Activated CD8-positive, alpha-beta T cell treated with anti-CD3 and anti-CD28 coated beads for 36 hours (primary cell): ENCODE data around the gene CHST11. TPM values are rescaled to one million over a fixed set of nuclear protein-coding genes. Genes with fewer than 3 reads are reported as not detected.
A peak's percentile ranks its signal among the peaks of the same experiment; 100 is the strongest.

Experiments used
- ATAC-seq: fragments of 200-7000 bp; cut with Tn5 transposase; one replicate; pipeline ENCODE4 v1.10.0; 2021; ENCODE audit warnings: mild to moderate bottlenecking, moderate library complexity
- CTCF ChIA-PET: fragments of 350-600 bp; sonication (Branson Sonifier 250); formaldehyde crosslinking; loops from one replicate; lab custom pipeline; 2021; ENCODE audit warnings: antibody characterized with exemption; lab: Charles Lee
- POLR2A ChIA-PET: fragments of 350-600 bp; sonication (Branson Sonifier 250); formaldehyde crosslinking; loops from one replicate; lab custom pipeline; 2021; ENCODE audit warnings: antibody characterized with exemption; lab: Charles Lee
- DNase-seq: peaks from one replicate; pipeline ENCODE4 v3.0.0-alpha.2; 2020
- H3K27ac Mint-ChIP-seq: one replicate; pipeline ENCODE4 v1.8.0; 2021; ENCODE audit warnings: mild to moderate bottlenecking, mixed read lengths
- H3K27me3 Mint-ChIP-seq: one replicate; pipeline ENCODE4 v1.8.0; 2021; ENCODE audit warnings: mixed read lengths
- H3K36me3 Mint-ChIP-seq: one replicate; pipeline ENCODE4 v1.8.0; 2021; ENCODE audit warnings: low read depth, mixed read lengths
- H3K4me1 Mint-ChIP-seq: one replicate; pipeline ENCODE4 v1.8.0; 2021; ENCODE audit warnings: low read depth, mixed read lengths
- H3K4me3 Mint-ChIP-seq: one replicate; pipeline ENCODE4 v1.8.0; 2021; ENCODE audit warnings: mild to moderate bottlenecking, moderate library complexity, mixed read lengths
- H3K9me3 Mint-ChIP-seq: one replicate; pipeline ENCODE4 v1.8.0; 2021; ENCODE audit warnings: mixed read lengths
- intact Hi-C: fragments of 100-400 bp; cut with micrococcal nuclease; formaldehyde crosslinking; loops from one replicate; pipeline ENCODE4 v1.10.0; 2022
- total RNA-seq, 2 experiments: library from RNA; stranded (reverse); gene quantifications; one replicate each; pipeline ENCODE4 v1.2.3, GENCODE V29; 2021
- TF ChIP-seq, protein P1 (sequence below): fragments of 200-600 bp; IDR thresholded peaks from one replicate; pipeline ENCODE4 v1.8.0; 2022; ENCODE audit warnings: antibody characterized with exemption, mild to moderate bottlenecking

CHST11 gene
- total RNA-seq, 2 experiments from 2014 or later: 30.9 to 33.9 TPM

DNA sequence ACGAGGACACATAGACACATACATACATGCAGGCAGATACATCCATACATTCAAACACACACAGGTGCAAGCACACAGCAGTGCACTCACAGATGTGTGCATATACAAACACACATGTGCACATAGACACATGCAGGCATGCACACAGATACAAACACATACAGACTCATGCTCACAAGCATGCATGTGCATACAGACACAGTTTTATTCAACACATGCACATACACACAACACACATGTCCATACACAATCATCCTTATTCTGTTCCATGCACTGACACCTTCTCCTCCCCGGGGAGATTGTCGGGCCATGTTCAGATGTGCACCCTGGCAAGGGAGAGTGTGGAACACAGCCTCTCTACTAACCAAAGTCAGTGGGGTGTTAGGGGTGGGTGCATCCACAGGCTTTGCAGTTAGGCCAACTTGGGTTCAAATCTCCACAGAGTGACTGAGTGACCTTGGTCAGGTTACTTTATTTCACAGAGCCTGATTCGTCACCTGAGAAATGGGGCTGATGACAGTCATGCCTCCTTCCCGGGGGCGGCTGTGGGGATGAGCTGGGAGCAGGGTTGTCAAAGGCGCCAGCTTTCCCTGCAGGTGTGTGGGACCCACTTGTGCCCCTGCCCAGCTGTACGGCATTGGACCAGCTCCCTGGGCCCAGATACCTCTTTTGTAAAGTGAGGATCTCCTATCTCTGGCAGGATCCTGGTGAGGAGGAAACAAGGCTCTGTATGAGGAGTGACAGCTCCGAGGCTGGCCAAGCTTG, 251.2 kb downstream of the CHST11 start:
- Mint-ChIP-seq H3K9me3 (no peaks in the 10 kb centered on the region), H3K4me1 (peaks cover 37% of the 10 kb centered on the region), H3K27ac (no peak overlapping the region), H3K4me3 (no peak overlapping the region), H3K36me3 (peaks cover 3% of the 10 kb centered on the region), H3K27me3 (no peaks in the 10 kb centered on the region)
- DNase-seq (no peak), ATAC-seq (no peak)
- ChIA-PET POLR2A (interaction anchor here (0.6 kb wide), 1 partner anchor 51 kb away, joined by 4 read pairs; no protein-coding TSS in a partner anchor), CTCF (no interaction called here)
- intact Hi-C loops: no loop called here
- TF ChIP-seq, protein P1, sequence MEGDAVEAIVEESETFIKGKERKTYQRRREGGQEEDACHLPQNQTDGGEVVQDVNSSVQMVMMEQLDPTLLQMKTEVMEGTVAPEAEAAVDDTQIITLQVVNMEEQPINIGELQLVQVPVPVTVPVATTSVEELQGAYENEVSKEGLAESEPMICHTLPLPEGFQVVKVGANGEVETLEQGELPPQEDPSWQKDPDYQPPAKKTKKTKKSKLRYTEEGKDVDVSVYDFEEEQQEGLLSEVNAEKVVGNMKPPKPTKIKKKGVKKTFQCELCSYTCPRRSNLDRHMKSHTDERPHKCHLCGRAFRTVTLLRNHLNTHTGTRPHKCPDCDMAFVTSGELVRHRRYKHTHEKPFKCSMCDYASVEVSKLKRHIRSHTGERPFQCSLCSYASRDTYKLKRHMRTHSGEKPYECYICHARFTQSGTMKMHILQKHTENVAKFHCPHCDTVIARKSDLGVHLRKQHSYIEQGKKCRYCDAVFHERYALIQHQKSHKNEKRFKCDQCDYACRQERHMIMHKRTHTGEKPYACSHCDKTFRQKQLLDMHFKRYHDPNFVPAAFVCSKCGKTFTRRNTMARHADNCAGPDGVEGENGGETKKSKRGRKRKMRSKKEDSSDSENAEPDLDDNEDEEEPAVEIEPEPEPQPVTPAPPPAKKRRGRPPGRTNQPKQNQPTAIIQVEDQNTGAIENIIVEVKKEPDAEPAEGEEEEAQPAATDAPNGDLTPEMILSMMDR: no peak

DNA sequence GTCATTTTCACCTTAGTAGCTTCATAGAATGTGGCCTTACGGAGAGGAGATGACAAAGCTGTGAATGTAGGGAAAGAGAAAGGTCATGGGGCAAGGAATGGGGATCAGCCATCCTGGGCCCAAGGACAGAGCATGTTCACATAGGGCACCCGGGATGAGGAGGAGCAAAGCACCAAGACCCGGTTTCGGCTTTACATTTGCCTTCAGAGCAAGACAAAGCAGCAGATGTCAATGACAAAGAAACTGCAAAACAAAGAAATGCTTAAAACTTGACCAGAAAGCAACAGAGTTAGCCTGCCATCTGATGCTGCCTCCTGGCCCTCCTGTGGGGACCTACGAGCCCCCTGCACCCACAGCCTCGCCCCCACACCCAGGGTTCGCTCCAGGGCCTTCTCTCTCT, 252.1 kb downstream of the CHST11 start:
- CTCF ChIA-PET: interaction anchor here (1.4 kb wide), 1 partner anchor 327 kb away, joined by 5 read pairs; no protein-coding TSS in a partner anchor

DNA sequence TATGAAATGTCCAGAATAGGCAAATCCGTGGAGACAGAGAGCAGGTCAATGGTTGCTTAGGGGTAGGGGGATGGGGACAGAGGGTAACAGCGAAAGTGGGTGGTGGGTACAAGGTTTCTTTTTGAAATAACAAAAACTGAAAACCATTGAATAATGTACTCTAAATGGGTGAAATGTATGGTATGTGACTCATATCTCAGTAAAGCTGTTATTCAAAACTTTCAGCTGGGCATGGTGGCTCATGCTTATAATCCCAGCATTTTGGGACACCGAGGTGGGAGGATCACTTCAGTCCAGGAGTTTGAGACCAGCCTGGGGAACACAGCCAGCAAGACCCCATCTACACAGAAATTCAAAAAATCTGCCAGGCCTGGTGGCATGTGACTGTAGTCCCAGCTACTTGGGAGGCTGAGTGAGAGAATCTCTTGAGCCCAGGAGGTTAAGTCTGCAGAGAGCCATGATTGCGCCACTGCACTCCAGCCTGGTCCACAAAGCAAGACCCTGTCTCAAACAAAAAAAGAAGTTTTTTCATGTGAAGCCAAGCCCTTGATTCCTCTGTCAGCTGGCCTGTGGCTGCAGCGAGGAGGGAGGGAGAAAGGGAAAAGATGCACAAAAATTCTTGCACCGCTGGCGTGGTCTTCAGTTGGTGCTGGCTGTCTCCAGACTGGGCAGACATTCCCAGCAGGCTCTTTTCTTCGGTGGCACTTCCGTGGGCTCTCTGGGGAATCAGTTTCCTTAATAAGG, 253.1 kb downstream of the CHST11 start:
- no peaks in the 10 kb centered on the region for H3K27me3 Mint-ChIP-seq
- DNase-seq (no peak), ATAC-seq (peak; percentile 26)
- peak overlapping the region; percentile 26 for H3K27ac Mint-ChIP-seq
- POLR2A ChIA-PET: no interaction called here
- no peaks in the 10 kb centered on the region for H3K9me3 Mint-ChIP-seq
- CTCF ChIA-PET: interaction anchor here (1.0 to 1.5 kb wide), 5 partner anchors 10 to 328 kb away, joined by 3 to 5 read pairs (median 4); no protein-coding TSS in a partner anchor
- TF ChIP-seq, protein P1: no peak
- no peaks in the 10 kb centered on the region for H3K36me3 Mint-ChIP-seq
- intact Hi-C loops: no loop called here
- H3K4me3 Mint-ChIP-seq: no peak overlapping the region
- peaks cover 39% of the 10 kb centered on the region for H3K4me1 Mint-ChIP-seq

More for the DNA sequence above, 252.1 kb downstream of the CHST11 start:
- H3K27ac Mint-ChIP-seq: no peak overlapping the region
- intact Hi-C loops: no loop called here
- TF ChIP-seq, protein P1: no peak
- no peaks in the 10 kb centered on the region for H3K27me3 Mint-ChIP-seq
- DNase-seq (no peak), ATAC-seq (no peak)
- H3K9me3 Mint-ChIP-seq: no peaks in the 10 kb centered on the region
- no peak overlapping the region for H3K4me3 Mint-ChIP-seq
- POLR2A ChIA-PET: interaction anchor here (0.6 kb wide), 1 partner anchor 52 kb away, joined by 4 read pairs; no protein-coding TSS in a partner anchor
- peaks cover 33% of the 10 kb centered on the region for H3K4me1 Mint-ChIP-seq
- H3K36me3 Mint-ChIP-seq: no peaks in the 10 kb centered on the region

DNA sequence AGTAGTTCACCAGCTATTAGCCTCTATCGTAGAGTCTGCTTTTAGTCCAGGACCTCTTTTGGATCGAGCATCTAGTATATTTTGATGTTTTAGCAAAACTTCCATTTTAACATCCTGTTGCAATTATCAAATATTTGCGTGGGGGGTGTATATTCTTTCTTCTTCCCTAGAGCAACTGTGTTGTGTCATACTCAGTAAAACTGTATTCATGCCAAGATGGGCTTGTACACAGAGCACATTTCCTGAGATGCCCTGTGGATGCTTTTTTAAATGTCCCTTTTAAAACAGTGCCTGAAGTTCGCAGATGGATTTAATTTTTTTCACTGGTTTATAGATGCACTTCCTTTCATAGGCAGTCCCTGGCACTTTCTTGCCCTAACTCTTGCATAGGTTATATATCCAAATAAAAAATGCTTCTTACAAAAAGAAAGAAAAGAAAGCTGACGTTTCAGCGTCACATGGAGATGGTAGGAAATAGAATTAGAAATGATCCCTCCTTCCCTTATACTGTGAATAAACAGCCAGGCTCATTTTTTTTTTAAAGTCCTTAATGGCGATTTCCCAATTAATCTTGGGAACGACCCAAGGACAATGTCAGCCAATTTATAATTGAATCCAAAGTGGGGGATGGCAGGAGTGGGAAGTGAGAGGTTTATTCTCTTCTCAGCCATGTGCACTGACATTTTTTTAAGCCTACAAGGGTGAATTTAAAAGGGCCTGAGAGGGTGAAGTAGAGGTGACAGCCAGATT, 254.4 kb downstream of the CHST11 start:
- intact Hi-C loops: no loop called here
- Mint-ChIP-seq H3K27ac (no peak overlapping the region), H3K4me3 (no peak overlapping the region), H3K27me3 (no peaks in the 10 kb centered on the region), H3K9me3 (no peaks in the 10 kb centered on the region), H3K36me3 (no peaks in the 10 kb centered on the region), H3K4me1 (peaks cover 47% of the 10 kb centered on the region)
- ATAC-seq: no peak
- ChIA-PET POLR2A (no interaction called here), CTCF (interaction anchor here (1.0 to 1.5 kb wide), 3 partner anchors 12 to 72 kb away, joined by 3 to 5 read pairs (median 4); no protein-coding TSS in a partner anchor)
- DNase-seq: no peak
- TF ChIP-seq, protein P1: no peak
